Posterior vena cava (tissue), 2 donors: ENCODE measurements around the gene TNIK. TPM values are rescaled to one million over a fixed set of nuclear protein-coding genes. Genes with fewer than 3 reads are reported as not detected.

Experiments used
- DNase-seq: peaks from one replicate; pipeline ENCODE4 v3.0.0-alpha.2; 2020; ENCODE audit warnings: low spot score
- intact Hi-C, 2 donors: fragments of 100-400 bp; cut with DNase I; formaldehyde crosslinking; loops; one replicate each; pipeline versions ENCODE4 v1.14.1 to v1.14.2; 2022 to 2023
- total RNA-seq, 2 donors: library from RNA; stranded (reverse); fragmentation: NEBNext Ultra II Directional; extraction: Animal tissue kit (Norgen Biotek cat#: 25700); gene quantifications; one replicate each; pipeline ENCODE4 v1.2.1, GENCODE V29; 2021
- donor health status: DM: yes; HTN: yes; CAD: no.
- donor health status: DM: yes; HTN: yes; CAD: no.

The TNIK gene
- total RNA-seq, 2 donors from 2014 or later: 16.5 to 20.3 TPM

GRCh38 chr3:171198781-171199472 is 261.3 kb downstream of the TNIK start:
- intact Hi-C loops: no loop called here
- no peak for DNase-seq

- no peak for DNase-seq
- intact Hi-C loops: no loop called here
Measured at GRCh38 chr3:171195686-171196085, 264.5 kb downstream of the TNIK start.

GRCh38 chr3:171194965-171195364 is 265.2 kb downstream of the TNIK start:
- DNase-seq: no peak
- intact Hi-C loops: no loop called here

GRCh38 chr3:171193693-171194092 is 266.5 kb downstream of the TNIK start:
- DNase-seq: no peak
- intact Hi-C loops: no loop called here

GRCh38 chr3:171192176-171192854 is 267.9 kb downstream of the TNIK start:
- intact Hi-C loops: no loop called here

GRCh38 chr3:171190668-171191067 is 269.5 kb downstream of the TNIK start:
- intact Hi-C loops: no loop called here
- no peak for DNase-seq

More at GRCh38 chr3:171192176-171192854, 267.9 kb downstream of the TNIK start:
- DNase-seq: no peak

- intact Hi-C loops: no loop called here
- DNase-seq: no peak
Measured at GRCh38 chr3:171189394-171190080, 270.7 kb downstream of the TNIK start.

- no peak for DNase-seq
- intact Hi-C loops: no loop called here
Measured at GRCh38 chr3:171187706-171188290, 272.4 kb downstream of the TNIK start.

GRCh38 chr3:171186817-171187500 is 273.2 kb downstream of the TNIK start:
- intact Hi-C loops: no loop called here
- no peak for DNase-seq

- DNase-seq: no peak
- intact Hi-C loops: no loop called here
Measured at GRCh38 chr3:171186383-171186782, 273.8 kb downstream of the TNIK start.

GRCh38 chr3:171185959-171186358 is 274.2 kb downstream of the TNIK start:
- intact Hi-C loops: no loop called here
- no peak for DNase-seq

GRCh38 chr3:171184372-171184771 is 275.8 kb downstream of the TNIK start:
- DNase-seq: no peak
- intact Hi-C loops: no loop called here

- DNase-seq: no peak
- intact Hi-C loops: no loop called here
Measured at GRCh38 chr3:171183042-171183441, 277.2 kb downstream of the TNIK start.

GRCh38 chr3:171181907-171182690 is 278.1 kb downstream of the TNIK start:
- no peak for DNase-seq
- intact Hi-C loops: no loop called here

- intact Hi-C loops: no loop called here
- DNase-seq: no peak
Measured at GRCh38 chr3:171178714-171179113, 281.5 kb downstream of the TNIK start.

GRCh38 chr3:171177553-171177952 is 282.7 kb downstream of the TNIK start:
- intact Hi-C loops: no loop called here
- no peak for DNase-seq

- DNase-seq: no peak
- intact Hi-C loops: no loop called here
Measured at GRCh38 chr3:171177056-171177455, 283.1 kb downstream of the TNIK start.

GRCh38 chr3:171176244-171176933 is 283.8 kb downstream of the TNIK start:
- no peak for DNase-seq
- intact Hi-C loops: no loop called here
